PC-3 (cell line): Measurements from ENCODE around the gene C16orf92. TPM values are rescaled to one million over a fixed set of nuclear protein-coding genes. Genes with fewer than 3 reads are reported as not detected.

Experiments
- ATAC-seq: fragments of 200-7000 bp; cut with Tn5 transposase; 2 replicates; pipeline ENCODE4 v1.9.1; 2020; ENCODE audit warnings: mild to moderate bottlenecking, moderate library complexity
- BruUV-seq: library from RNA; stranded (reverse); fragments of 400-500 nt; replicated peaks from 2 replicates; lab custom pipeline; 2021; lab: Mats Ljungman, UMichigan
- CTCF ChIA-PET: fragments of 300-600 bp; sonication (Branson Sonifier 250); formaldehyde crosslinking; loops from one replicate; lab custom pipeline; 2022; ENCODE audit warnings: antibody characterized with exemption; lab: Charles Lee
- POLR2A ChIA-PET: fragments of 300-600 bp; sonication (Branson Sonifier 250); formaldehyde crosslinking; loops from one replicate; lab custom pipeline; 2022; ENCODE audit warnings: antibody characterized with exemption; ENCODE audit not compliant: unreplicated experiment; lab: Charles Lee
- DNase-seq: peaks from one replicate; pipeline ENCODE4 v3.0.0-alpha.2; 2015
- H2AFZ ChIP-seq: fragments of 300-600 bp; sonication (generic); 2 replicates; pipeline ENCODE4 v1.6.0; 2016; ENCODE audit warnings: antibody characterized with exemption, low read length
- H3F3A ChIP-seq: fragments of 300-600 bp; sonication (generic); one replicate; pipeline ENCODE4 v1.6.0; 2017; ENCODE audit warnings: antibody characterized with exemption, low read length, control low read depth, mild to moderate bottlenecking; ENCODE audit not compliant: unreplicated experiment
- H3K27ac ChIP-seq: fragments of 300-600 bp; sonication (generic); 2 replicates; pipeline ENCODE4 v1.5.1; 2016; ENCODE audit warnings: mild to moderate bottlenecking, low read length
- H3K27me3 ChIP-seq: fragments of 300-600 bp; sonication (generic); 2 replicates; pipeline ENCODE4 v1.6.1; 2016; ENCODE audit warnings: low read length, mixed read lengths
- H3K36me3 ChIP-seq: fragments of 300-600 bp; sonication (generic); 2 replicates; pipeline ENCODE4 v1.6.1; 2016; ENCODE audit warnings: low read depth, mixed run types, low read length, mixed read lengths
- H3K4me1 ChIP-seq: fragments of 300-600 bp; sonication (generic); 2 replicates; pipeline ENCODE4 v1.5.1; 2016; ENCODE audit warnings: low read length; ENCODE audit not compliant: insufficient read depth
- H3K4me2 ChIP-seq: fragments of 300-600 bp; sonication (generic); 2 replicates; pipeline ENCODE4 v1.6.0; 2016; ENCODE audit warnings: low read length
- H3K4me3 ChIP-seq: fragments of 300-600 bp; sonication (generic); 2 replicates; pipeline ENCODE4 v1.5.1; 2016; ENCODE audit warnings: mild to moderate bottlenecking, low read length, mixed read lengths
- H3K79me2 ChIP-seq: fragments of 300-600 bp; sonication (generic); 2 replicates; pipeline ENCODE4 v1.6.1; 2017; ENCODE audit warnings: low read length, mixed read lengths
- H3K9ac ChIP-seq: fragments of 300-600 bp; sonication (generic); 2 replicates; pipeline ENCODE4 v1.6.0; 2016; ENCODE audit warnings: mild to moderate bottlenecking, low read length
- H3K9me2 ChIP-seq: fragments of 300-600 bp; sonication (generic); replicated peaks from 2 replicates; pipeline ENCODE4 v1.6.1; 2016; ENCODE audit warnings: mixed run types, low read length, mixed read lengths
- H3K9me3 ChIP-seq: fragments of 300-600 bp; sonication (generic); 2 replicates; pipeline ENCODE4 v1.6.1; 2016; ENCODE audit warnings: low read length, mixed read lengths
- H4K20me1 ChIP-seq: fragments of 300-600 bp; sonication (generic); 2 replicates; pipeline ENCODE4 v1.6.1; 2016; ENCODE audit warnings: low read length, mixed read lengths
- EZH2 ChIP-seq: fragments of 300-600 bp; sonication (generic); IDR thresholded peaks from one replicate; pipeline ENCODE4 v1.6.1; 2017; ENCODE audit warnings: antibody characterized with exemption, mild to moderate bottlenecking, low read length; ENCODE audit not compliant: unreplicated experiment
- EZH2phosphoT487 ChIP-seq: fragments of 300-600 bp; sonication (generic); IDR thresholded peaks from 2 replicates; pipeline ENCODE4 v1.6.1; 2018; ENCODE audit warnings: mild to moderate bottlenecking, antibody characterized with exemption, low read length, borderline replicate concordance
- intact Hi-C: fragments of 100-400 bp; cut with micrococcal nuclease; formaldehyde crosslinking; loops from 2 replicates; pipeline ENCODE4 v1.9.0; 2023
- total RNA-seq: library from RNA; depleted of rRNA; stranded (reverse); fragments of >200 nt; gene quantifications from 2 replicates; pipeline ENCODE4 v1.2.3, GENCODE V29; 2014
- TF ChIP-seq, protein P1 (sequence below): fragments of 300-600 bp; sonication (generic); conservative IDR thresholded peaks from 2 replicates; pipeline ENCODE4 v1.5.1; 2017; ENCODE audit warnings: antibody characterized with exemption, low read depth, mild to moderate bottlenecking, low read length

C16orf92 gene
- total RNA-seq, 1 experiment from 2014 or later = not detected

DNA sequence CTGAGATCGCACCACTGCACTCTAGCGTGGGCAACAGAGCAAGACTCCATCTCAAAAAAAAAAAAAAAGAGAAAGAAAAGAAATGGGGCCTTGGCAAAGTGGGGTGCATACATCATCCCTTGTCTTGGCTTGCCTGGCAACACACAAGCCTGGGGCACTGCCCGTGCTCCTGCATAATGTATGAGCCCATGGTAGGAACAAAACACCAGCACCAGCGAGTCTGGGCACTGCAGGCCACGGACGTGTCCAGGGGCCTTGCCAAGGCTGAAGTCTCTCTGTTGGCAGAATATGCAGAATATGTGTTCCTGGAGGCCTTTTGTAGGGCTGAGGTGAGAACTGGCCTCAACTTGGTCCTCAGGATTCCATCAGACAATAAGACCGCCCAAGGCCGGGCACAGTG lies 26.9 kb downstream of the C16orf92 start:
- ATAC-seq = no peak
- H3K27me3 ChIP-seq = no peaks in the 10 kb centered on the region
- intact Hi-C loops = no loop called here
- no peak overlapping the region for H3K4me3 ChIP-seq
- no peaks in the 10 kb centered on the region for H3K79me2 ChIP-seq
- no peak for TF ChIP-seq EZH2phosphoT487
- TF ChIP-seq, protein P1, sequence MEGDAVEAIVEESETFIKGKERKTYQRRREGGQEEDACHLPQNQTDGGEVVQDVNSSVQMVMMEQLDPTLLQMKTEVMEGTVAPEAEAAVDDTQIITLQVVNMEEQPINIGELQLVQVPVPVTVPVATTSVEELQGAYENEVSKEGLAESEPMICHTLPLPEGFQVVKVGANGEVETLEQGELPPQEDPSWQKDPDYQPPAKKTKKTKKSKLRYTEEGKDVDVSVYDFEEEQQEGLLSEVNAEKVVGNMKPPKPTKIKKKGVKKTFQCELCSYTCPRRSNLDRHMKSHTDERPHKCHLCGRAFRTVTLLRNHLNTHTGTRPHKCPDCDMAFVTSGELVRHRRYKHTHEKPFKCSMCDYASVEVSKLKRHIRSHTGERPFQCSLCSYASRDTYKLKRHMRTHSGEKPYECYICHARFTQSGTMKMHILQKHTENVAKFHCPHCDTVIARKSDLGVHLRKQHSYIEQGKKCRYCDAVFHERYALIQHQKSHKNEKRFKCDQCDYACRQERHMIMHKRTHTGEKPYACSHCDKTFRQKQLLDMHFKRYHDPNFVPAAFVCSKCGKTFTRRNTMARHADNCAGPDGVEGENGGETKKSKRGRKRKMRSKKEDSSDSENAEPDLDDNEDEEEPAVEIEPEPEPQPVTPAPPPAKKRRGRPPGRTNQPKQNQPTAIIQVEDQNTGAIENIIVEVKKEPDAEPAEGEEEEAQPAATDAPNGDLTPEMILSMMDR = no peak
- TF ChIP-seq EZH2 = no peak
- CTCF ChIA-PET = no interaction called here
- H3K9ac ChIP-seq = no peak overlapping the region
- H3K36me3 ChIP-seq = no peaks in the 10 kb centered on the region
- no peaks in the 10 kb centered on the region for H3F3A ChIP-seq
- H3K4me2 ChIP-seq = no peak overlapping the region
- DNase-seq = no peak
- POLR2A ChIA-PET = no interaction called here
- no peaks in the 10 kb centered on the region for H3K9me2 ChIP-seq
- no peak overlapping the region for H3K27ac ChIP-seq
- H3K4me1 ChIP-seq = peaks cover 6% of the 10 kb centered on the region
- BruUV-seq = no TSS peak
- H2AFZ ChIP-seq = no peak overlapping the region
- no peaks in the 10 kb centered on the region for H3K9me3 ChIP-seq
- no peaks in the 10 kb centered on the region for H4K20me1 ChIP-seq

DNA sequence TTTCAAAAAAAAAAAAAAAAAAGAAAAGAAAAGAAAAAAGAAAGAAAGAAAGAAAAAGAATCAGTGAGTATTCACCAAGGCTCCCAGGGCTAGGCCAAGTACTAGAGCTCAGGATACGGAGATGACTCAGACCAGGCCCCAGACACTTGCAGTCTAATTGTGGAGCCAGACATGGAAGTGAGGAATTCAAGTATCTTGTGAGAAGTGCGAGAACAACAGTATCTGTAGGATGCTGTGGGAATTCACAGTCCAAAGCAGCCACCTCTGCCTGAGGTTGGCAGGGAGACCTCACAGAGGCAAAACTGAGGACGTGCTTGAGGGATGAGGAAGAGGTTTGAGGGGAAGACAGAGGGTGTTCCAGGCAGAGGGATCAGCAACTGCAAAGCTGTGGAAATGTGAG lies 28.5 kb downstream of the C16orf92 start:
- Histone ChIP-seq H3K4me2 (no peak overlapping the region), H3K79me2 (no peaks in the 10 kb centered on the region), H3K9me3 (no peaks in the 10 kb centered on the region), H4K20me1 (no peaks in the 10 kb centered on the region), H3F3A (no peaks in the 10 kb centered on the region), H3K9me2 (no peaks in the 10 kb centered on the region), H3K27me3 (no peaks in the 10 kb centered on the region), H3K4me3 (no peak overlapping the region), H2AFZ (no peak overlapping the region), H3K9ac (no peak overlapping the region), H3K27ac (no peak overlapping the region), H3K4me1 (peaks cover 15% of the 10 kb centered on the region), H3K36me3 (no peaks in the 10 kb centered on the region)
- CTCF ChIA-PET = no interaction called here
- BruUV-seq = no TSS peak
- intact Hi-C loops = no loop called here
- TF ChIP-seq EZH2 = no peak
- TF ChIP-seq, protein P1 = no peak
- no peak for TF ChIP-seq EZH2phosphoT487
- ATAC-seq (0 out of 2 replicates have a peak, but pooled peaks have one; percentile 25), DNase-seq (peak; percentile 37)
- POLR2A ChIA-PET = no interaction called here

GRCh38 chr16:30052671-30053372 lies 29.8 kb downstream of the C16orf92 start:
- H3K4me3 ChIP-seq = peak overlapping the region; percentile 83
- H3K36me3 ChIP-seq = no peaks in the 10 kb centered on the region
- ATAC-seq (peak; percentile 76), DNase-seq (peak; percentile 83)
- no peaks in the 10 kb centered on the region for H3K9me3 ChIP-seq
- BruUV-seq = no TSS peak
- H4K20me1 ChIP-seq = no peaks in the 10 kb centered on the region
- no peaks in the 10 kb centered on the region for H3K27me3 ChIP-seq
- H3K79me2 ChIP-seq = no peaks in the 10 kb centered on the region
- H3K27ac ChIP-seq = peak overlapping the region; percentile 53
- H3F3A ChIP-seq = no peaks in the 10 kb centered on the region
- CTCF ChIA-PET = no interaction called here
- H3K4me1 ChIP-seq = peaks cover 15% of the 10 kb centered on the region
- H3K9ac ChIP-seq = peak overlapping the region; percentile 71
- POLR2A ChIA-PET = interaction anchor here (0.5 kb wide), 1 partner anchor 9 kb away, joined by 5 read pairs; no protein-coding TSS in a partner anchor
- H2AFZ ChIP-seq = peak overlapping the region; percentile 82
- H3K4me2 ChIP-seq = peak overlapping the region; percentile 93
- intact Hi-C loops = no loop called here
- H3K9me2 ChIP-seq = no peaks in the 10 kb centered on the region
- no peak for TF ChIP-seq EZH2phosphoT487
- TF ChIP-seq, protein P1 = no peak
- TF ChIP-seq EZH2 = no peak
